ENCODE measurements around the gene LRAT.

GRCh38 chr4:154731756-154732155 is 12.0 kb upstream of the LRAT start:
- TF ChIP-seq, protein P1, sequence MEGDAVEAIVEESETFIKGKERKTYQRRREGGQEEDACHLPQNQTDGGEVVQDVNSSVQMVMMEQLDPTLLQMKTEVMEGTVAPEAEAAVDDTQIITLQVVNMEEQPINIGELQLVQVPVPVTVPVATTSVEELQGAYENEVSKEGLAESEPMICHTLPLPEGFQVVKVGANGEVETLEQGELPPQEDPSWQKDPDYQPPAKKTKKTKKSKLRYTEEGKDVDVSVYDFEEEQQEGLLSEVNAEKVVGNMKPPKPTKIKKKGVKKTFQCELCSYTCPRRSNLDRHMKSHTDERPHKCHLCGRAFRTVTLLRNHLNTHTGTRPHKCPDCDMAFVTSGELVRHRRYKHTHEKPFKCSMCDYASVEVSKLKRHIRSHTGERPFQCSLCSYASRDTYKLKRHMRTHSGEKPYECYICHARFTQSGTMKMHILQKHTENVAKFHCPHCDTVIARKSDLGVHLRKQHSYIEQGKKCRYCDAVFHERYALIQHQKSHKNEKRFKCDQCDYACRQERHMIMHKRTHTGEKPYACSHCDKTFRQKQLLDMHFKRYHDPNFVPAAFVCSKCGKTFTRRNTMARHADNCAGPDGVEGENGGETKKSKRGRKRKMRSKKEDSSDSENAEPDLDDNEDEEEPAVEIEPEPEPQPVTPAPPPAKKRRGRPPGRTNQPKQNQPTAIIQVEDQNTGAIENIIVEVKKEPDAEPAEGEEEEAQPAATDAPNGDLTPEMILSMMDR (conservative IDR thresholded peaks at IDR 0.05; ENCODE audit: low read depth, low read length), result no peak
- TF ChIP-seq EZH2 (IDR thresholded peaks at IDR 0.05; ENCODE audit: borderline replicate concordance, low read depth, low read length, poor library complexity, severe bottlenecking), result no peak
